PC-3 (cell line): ENCODE measurements around the gene CALCB.

Experiments
- EZH2 ChIP-seq: fragments of 300-600 bp; sonication (generic); IDR thresholded peaks from one replicate; pipeline ENCODE4 v1.6.1; 2017; ENCODE audit warnings: antibody characterized with exemption, mild to moderate bottlenecking, low read length; ENCODE audit not compliant: unreplicated experiment
- EZH2phosphoT487 ChIP-seq: fragments of 300-600 bp; sonication (generic); IDR thresholded peaks from 2 replicates; pipeline ENCODE4 v1.6.1; 2018; ENCODE audit warnings: mild to moderate bottlenecking, antibody characterized with exemption, low read length, borderline replicate concordance

DNA sequence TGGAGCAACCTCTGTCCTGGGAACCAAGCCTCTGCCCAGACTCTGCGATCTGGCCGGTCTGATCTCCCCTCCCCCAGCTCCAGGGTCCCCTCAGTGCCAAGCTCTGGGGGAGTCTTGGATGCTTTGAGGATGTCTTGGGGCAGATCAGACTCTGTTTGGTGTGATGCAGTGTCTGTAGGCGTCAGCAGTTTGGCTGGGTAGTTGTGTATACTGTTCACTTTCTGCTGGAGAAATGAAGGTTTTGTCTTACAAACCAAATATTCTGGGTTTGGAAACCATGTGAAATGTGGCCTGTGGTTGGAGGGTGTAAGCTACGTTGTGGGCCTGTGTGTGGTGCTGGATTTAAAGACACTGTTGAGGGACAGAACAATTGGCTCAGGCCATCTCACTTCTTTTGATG, 46.0 kb downstream of the CALCB start:
- TF ChIP-seq EZH2phosphoT487 (no peak), EZH2 (no peak)
